H9 (cell line): ENCODE results near the gene ENDOV. TPM values are rescaled to one million over a fixed set of nuclear protein-coding genes. Genes with fewer than 3 reads are reported as not detected.

Experiments
- DNase-seq: peaks from one replicate; pipeline ENCODE4 v3.0.0-alpha.2; 2017
- H2AFZ ChIP-seq: one replicate; pipeline ENCODE4 v1.6.1; 2013; ENCODE audit warnings: mild to moderate bottlenecking, low read length, control low read depth, moderate library complexity
- H2AK5ac ChIP-seq: 2 replicates; pipeline ENCODE4 v1.6.1; 2013; ENCODE audit warnings: low read length, control low read depth, mixed read lengths; ENCODE audit not compliant: insufficient read length
- H2BK120ac ChIP-seq: one replicate; pipeline ENCODE4 v1.6.1; 2013; ENCODE audit warnings: low read depth, mild to moderate bottlenecking, low read length, control low read depth, inconsistent platforms; ENCODE audit not compliant: poor library complexity, severe bottlenecking
- H2BK12ac ChIP-seq: 2 replicates; pipeline ENCODE4 v1.6.1; 2013; ENCODE audit warnings: low read length, control low read depth, mixed read lengths, low read depth; ENCODE audit not compliant: insufficient read length
- H2BK15ac ChIP-seq: 2 replicates; pipeline ENCODE4 v1.6.1; 2013; ENCODE audit warnings: low read depth, low read length, control low read depth
- H2BK20ac ChIP-seq: one replicate; pipeline ENCODE4 v1.6.1; 2013; ENCODE audit warnings: low read depth, mild to moderate bottlenecking, low read length, control low read depth, inconsistent platforms; ENCODE audit not compliant: poor library complexity, severe bottlenecking
- H2BK5ac ChIP-seq: 2 replicates; pipeline ENCODE4 v1.6.1; 2013; ENCODE audit warnings: low read length, control low read depth, mixed read lengths; ENCODE audit not compliant: insufficient read length
- H3K14ac ChIP-seq: 2 replicates; pipeline ENCODE4 v1.6.1; 2013; ENCODE audit warnings: low read length, control low read depth; ENCODE audit not compliant: insufficient read depth
- H3K18ac ChIP-seq: 2 replicates; pipeline ENCODE4 v1.6.1; 2013; ENCODE audit warnings: low read depth, mild to moderate bottlenecking, mixed read lengths, low read length, control low read depth; ENCODE audit not compliant: insufficient read length
- H3K23ac ChIP-seq: 2 replicates; pipeline ENCODE4 v1.6.1; 2013; ENCODE audit warnings: low read length, control low read depth, mixed read lengths, low read depth; ENCODE audit not compliant: insufficient read length
- H3K23me2 ChIP-seq: 2 replicates; pipeline ENCODE4 v1.6.1; 2013; ENCODE audit warnings: low read depth, mild to moderate bottlenecking, mixed read lengths, low read length, control low read depth; ENCODE audit not compliant: insufficient read length, poor library complexity, severe bottlenecking
- H3K27ac ChIP-seq: 2 replicates; pipeline ENCODE4 v1.5.1; 2013; ENCODE audit warnings: low read length, control low read depth, mixed read lengths, low read depth; ENCODE audit not compliant: insufficient read length
- H3K27me3 ChIP-seq: 2 replicates; pipeline ENCODE4 v1.6.1; 2013; ENCODE audit warnings: low read length, control low read depth, inconsistent platforms; ENCODE audit not compliant: insufficient read depth
- H3K4ac ChIP-seq: 2 replicates; pipeline ENCODE4 v1.6.1; 2013; ENCODE audit warnings: low read depth, mild to moderate bottlenecking, control low read depth, inconsistent platforms, low read length, moderate library complexity
- H3K4me1 ChIP-seq: 2 replicates; pipeline ENCODE4 v1.6.1; 2013; ENCODE audit warnings: low read length, control low read depth, inconsistent platforms; ENCODE audit not compliant: insufficient read depth
- H3K4me2 ChIP-seq: 2 replicates; pipeline ENCODE4 v1.6.1; 2013; ENCODE audit warnings: low read length, control low read depth, mixed read lengths; ENCODE audit not compliant: insufficient read length, insufficient read depth
- H3K56ac ChIP-seq: 2 replicates; pipeline ENCODE4 v1.6.1; 2013; ENCODE audit warnings: low read depth, mild to moderate bottlenecking, mixed read lengths, low read length, control low read depth; ENCODE audit not compliant: insufficient read length
- H3K79me1 ChIP-seq: 2 replicates; pipeline ENCODE4 v1.6.1; 2013; ENCODE audit warnings: low read depth, mild to moderate bottlenecking, moderate library complexity, low read length, control low read depth, inconsistent platforms; ENCODE audit not compliant: insufficient read depth, poor library complexity, severe bottlenecking
- H3K79me2 ChIP-seq: 2 replicates; pipeline ENCODE4 v1.6.1; 2013; ENCODE audit warnings: low read length, control low read depth, inconsistent platforms; ENCODE audit not compliant: insufficient read depth
- H3K9ac ChIP-seq: 2 replicates; pipeline ENCODE4 v1.6.1; 2013; ENCODE audit warnings: low read length, control low read depth, mixed read lengths; ENCODE audit not compliant: insufficient read length; ENCODE audit errors: extremely low read depth
- H3K9me3 ChIP-seq: one replicate; pipeline ENCODE4 v1.6.1; 2013; ENCODE audit warnings: low read depth, low read length, inconsistent platforms; ENCODE audit not compliant: control insufficient read depth
- H3T11ph ChIP-seq: one replicate; pipeline ENCODE4 v1.6.1; 2013; ENCODE audit warnings: mild to moderate bottlenecking, low read length, control low read depth, inconsistent platforms
- H4K20me1 ChIP-seq: one replicate; pipeline ENCODE4 v1.6.1; 2013; ENCODE audit not compliant: control insufficient read depth, insufficient read length, insufficient read depth
- H4K5ac ChIP-seq: 2 replicates; pipeline ENCODE4 v1.6.1; 2013; ENCODE audit warnings: low read depth, mild to moderate bottlenecking, mixed read lengths, low read length, control low read depth; ENCODE audit not compliant: insufficient read length
- H4K8ac ChIP-seq: replicated peaks from 2 replicates; pipeline ENCODE4 v1.6.1; 2013; ENCODE audit warnings: low read length, control low read depth, mixed read lengths, low read depth; ENCODE audit not compliant: insufficient read length
- H4K91ac ChIP-seq: 2 replicates; pipeline ENCODE4 v1.6.1; 2013; ENCODE audit warnings: low read depth, mild to moderate bottlenecking, moderate library complexity, mixed read lengths, low read length, control low read depth; ENCODE audit not compliant: insufficient read length
- H3K27ac Mint-ChIP-seq, 3 experiments: 2 replicates in 2 of 3; 3 replicates in 1 of 3; pipeline ENCODE4 v1.8.0; 2020 to 2021; ENCODE audit warnings: mixed read lengths in 3 of 3, mild to moderate bottlenecking in 1 of 3, moderate library complexity in 1 of 3
- H3K27me3 Mint-ChIP-seq: 2 replicates; pipeline ENCODE4 v1.8.0; 2021; ENCODE audit warnings: low read depth, mild to moderate bottlenecking, moderate library complexity, mixed read lengths
- H3K36me3 Mint-ChIP-seq, 3 experiments: 2 replicates in 2 of 3; 3 replicates in 1 of 3; pipeline ENCODE4 v1.8.0; 2020 to 2021; ENCODE audit warnings: low read depth in 3 of 3, mixed read lengths in 3 of 3; ENCODE audit not compliant: insufficient read depth in 1 of 3
- H3K4me1 Mint-ChIP-seq, 2 experiments: 2 replicates each; pipeline ENCODE4 v1.8.0; 2020; ENCODE audit warnings: mixed read lengths in 2 of 2
- H3K4me3 Mint-ChIP-seq, 2 experiments: 2 replicates in 1 of 2; 3 replicates in 1 of 2; pipeline ENCODE4 v1.8.0; 2020 to 2021; ENCODE audit warnings: mild to moderate bottlenecking in 2 of 2, mixed read lengths in 2 of 2, moderate library complexity in 1 of 2
- H3K9me3 Mint-ChIP-seq, 2 experiments: 2 replicates in 1 of 2; 3 replicates in 1 of 2; pipeline ENCODE4 v1.8.0; 2020; ENCODE audit warnings: mild to moderate bottlenecking in 2 of 2, mixed read lengths in 2 of 2, moderate library complexity in 1 of 2
- WGBS: extraction: QIAGEN DNeasy Blood & Tissue Kit; methylation state at CpG from one replicate; pipeline ENCODE4 v1.1.7; 2013; ENCODE audit warnings: missing lambda C conversion rate, low lambda C conversion rate, mixed read lengths; ENCODE audit not compliant: insufficient read length; ENCODE audit errors: extremely low coverage; 5-methylcytosine and 5-hydroxymethylcytosine counted together
- total RNA-seq: library from RNA; stranded (reverse); gene quantifications from 2 replicates; pipeline ENCODE4 v1.2.1, GENCODE V29; 2021
- TF ChIP-seq, protein P1 (sequence below): fragments of 200-600 bp; sonication (generic); conservative IDR thresholded peaks from 3 replicates; pipeline ENCODE4 v1.8.0; 2021; ENCODE audit warnings: antibody characterized with exemption, mild to moderate bottlenecking

The ENDOV gene
- total RNA-seq, 1 experiment from 2014 or later, result 17.1 TPM

DNA sequence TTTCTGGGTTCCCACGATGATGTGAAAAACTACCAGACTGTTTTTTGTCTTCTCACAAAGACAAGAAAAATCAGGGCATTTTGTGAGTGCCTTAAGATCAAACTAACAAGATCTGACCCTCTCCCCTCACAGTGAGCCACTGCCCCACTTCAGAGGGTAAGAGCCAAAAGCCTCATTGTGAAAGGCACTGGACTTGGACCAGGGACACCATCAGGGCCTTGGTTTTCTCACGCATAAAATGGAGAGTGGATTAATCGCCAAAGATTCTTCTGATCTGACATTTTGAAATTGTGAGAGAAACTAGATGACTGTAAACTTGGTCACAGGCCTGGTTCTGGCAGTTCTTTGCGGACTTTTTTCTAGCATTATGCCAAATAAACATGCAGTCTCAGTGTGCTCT is 21.0 kb upstream of the ENDOV start:
- H4K8ac ChIP-seq, result no peak overlapping the region
- no peaks in the 10 kb centered on the region for H3K9me3 Mint-ChIP-seq
- no peak overlapping the region for H2AFZ ChIP-seq
- H3K56ac ChIP-seq, result no peak overlapping the region
- no peak overlapping the region for H3K27ac Mint-ChIP-seq
- no peak overlapping the region for H3K4me3 Mint-ChIP-seq
- H3K14ac ChIP-seq, result no peak overlapping the region
- H3K27ac ChIP-seq, result no peak overlapping the region
- H3K27me3 ChIP-seq, result no peaks in the 10 kb centered on the region
- TF ChIP-seq, protein P1, sequence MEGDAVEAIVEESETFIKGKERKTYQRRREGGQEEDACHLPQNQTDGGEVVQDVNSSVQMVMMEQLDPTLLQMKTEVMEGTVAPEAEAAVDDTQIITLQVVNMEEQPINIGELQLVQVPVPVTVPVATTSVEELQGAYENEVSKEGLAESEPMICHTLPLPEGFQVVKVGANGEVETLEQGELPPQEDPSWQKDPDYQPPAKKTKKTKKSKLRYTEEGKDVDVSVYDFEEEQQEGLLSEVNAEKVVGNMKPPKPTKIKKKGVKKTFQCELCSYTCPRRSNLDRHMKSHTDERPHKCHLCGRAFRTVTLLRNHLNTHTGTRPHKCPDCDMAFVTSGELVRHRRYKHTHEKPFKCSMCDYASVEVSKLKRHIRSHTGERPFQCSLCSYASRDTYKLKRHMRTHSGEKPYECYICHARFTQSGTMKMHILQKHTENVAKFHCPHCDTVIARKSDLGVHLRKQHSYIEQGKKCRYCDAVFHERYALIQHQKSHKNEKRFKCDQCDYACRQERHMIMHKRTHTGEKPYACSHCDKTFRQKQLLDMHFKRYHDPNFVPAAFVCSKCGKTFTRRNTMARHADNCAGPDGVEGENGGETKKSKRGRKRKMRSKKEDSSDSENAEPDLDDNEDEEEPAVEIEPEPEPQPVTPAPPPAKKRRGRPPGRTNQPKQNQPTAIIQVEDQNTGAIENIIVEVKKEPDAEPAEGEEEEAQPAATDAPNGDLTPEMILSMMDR, result no peak
- no peak overlapping the region for H3K4me2 ChIP-seq
- no peak overlapping the region for H2BK12ac ChIP-seq
- H3K23ac ChIP-seq, result no peak overlapping the region
- H3K79me1 ChIP-seq, result no peaks in the 10 kb centered on the region
- DNase-seq, result no peak
- H3K9ac ChIP-seq, result no peak overlapping the region
- H2BK20ac ChIP-seq, result no peak overlapping the region
- H3T11ph ChIP-seq, result no peak overlapping the region
- no peaks in the 10 kb centered on the region for H3K23me2 ChIP-seq
- no peak overlapping the region for H3K18ac ChIP-seq
- no peak overlapping the region for H2BK5ac ChIP-seq
- no CpG with 5 or more reads among the region's 4 CpGs for WGBS
- H3K36me3 Mint-ChIP-seq, result peaks cover 0 to 40% (median 26%) of the 10 kb centered on the region in 3 experiments; a peak in 5 of 7 replicates
- H4K20me1 ChIP-seq, result no peaks in the 10 kb centered on the region
- no peak overlapping the region for H2BK120ac ChIP-seq
- H4K91ac ChIP-seq, result no peak overlapping the region
- H3K27me3 Mint-ChIP-seq, result no peaks in the 10 kb centered on the region
- no peak overlapping the region for H2BK15ac ChIP-seq
- H3K4me1 Mint-ChIP-seq, result peaks cover 31 to 38% of the 10 kb centered on the region in 2 experiments
- H2AK5ac ChIP-seq, result no peak overlapping the region
- H3K4ac ChIP-seq, result no peak overlapping the region
- no peak overlapping the region for H4K5ac ChIP-seq
- no peaks in the 10 kb centered on the region for H3K4me1 ChIP-seq
- no peaks in the 10 kb centered on the region for H3K9me3 ChIP-seq
- no peaks in the 10 kb centered on the region for H3K79me2 ChIP-seq
